K562 (cell line): ENCODE results near the gene GABBR1. TPM values are rescaled to one million over a fixed set of nuclear protein-coding genes. Genes with fewer than 3 reads are reported as not detected.

Source experiments
- DNMT1 ChIP-seq: fragments of 450-650 bp; IDR thresholded peaks from 2 replicates; pipeline ENCODE4 v1.6.1; 2016; ENCODE audit warnings: antibody characterized with exemption, mild to moderate bottlenecking
- THRAP3 ChIP-seq: fragments of 450-650 bp; IDR thresholded peaks from 2 replicates; pipeline ENCODE4 v1.6.1; 2016; ENCODE audit warnings: mild to moderate bottlenecking, inconsistent platforms, borderline replicate concordance
- ZBTB11 ChIP-seq, 3 experiments: fragments of 200-800 bp in 1 of 3; fragments of 250-450 bp in 1 of 3; fragments of 450-650 bp in 1 of 3; sonication (Bioruptor Pico) in 1 of 3; sonication (Bioruptor generic) in 1 of 3; formaldehyde crosslinking in 1 of 3; IDR thresholded peaks; 2 replicates each; pipeline versions ENCODE4 v1.6.1 to v1.8.0; 2016 to 2022; ENCODE audit warnings: mild to moderate bottlenecking in 2 of 3, missing genetic modification characterization in 2 of 3, missing compliant biosample characterization in 1 of 3, moderate library complexity in 1 of 3
- ZC3H4 ChIP-seq: sonication (generic); formaldehyde crosslinking; IDR thresholded peaks from 2 replicates; pipeline ENCODE4 v1.9.0; 2021; ENCODE audit warnings: missing genetic modification reagents, borderline replicate concordance
- ZFX ChIP-seq: sonication (generic); formaldehyde crosslinking; IDR thresholded peaks from 2 replicates; pipeline ENCODE4 v1.8.0; 2022; ENCODE audit warnings: mild to moderate bottlenecking, missing genetic modification reagents, moderate library complexity
- ZNF184 ChIP-seq: sonication (generic); formaldehyde crosslinking; IDR thresholded peaks from 2 replicates; pipeline ENCODE4 v1.5.0; 2020; ENCODE audit warnings: missing genetic modification reagents
- ZNF263 ChIP-seq: sonication (generic); formaldehyde crosslinking; IDR thresholded peaks from 2 replicates; pipeline ENCODE4 v1.8.0; 2022; ENCODE audit warnings: mild to moderate bottlenecking, missing genetic modification reagents, borderline replicate concordance
- polyA plus RNA-seq, 8 experiments: library from polyadenylated mRNA; depleted of rRNA in 4 of 8; stranded (reverse) in 5 of 8; unstranded in 3 of 8; fragments of >200 nt; fragmentation: Nextera tagmentation in 2 of 8; fragmentation: Illumina TruSeq in 1 of 8; extraction: Ambion mirVana in 2 of 8; extraction: Trizol in 1 of 8; gene quantifications; 2 replicates each; pipeline versions ENCODE4 v1.2.1 to v1.2.3, GENCODE V29; 2011 to 2014; ENCODE audit warnings: inconsistent platforms in 1 of 8, missing spikeins in 1 of 8
- total RNA-seq, 7 experiments: library from RNA; depleted of rRNA in 6 of 7; stranded (reverse); fragments of >200 nt in 6 of 7; fragmentation: Illumina TruSeq in 2 of 7; extraction: Trizol in 2 of 7; gene quantifications; 2 replicates each; pipeline versions ENCODE4 v1.2.1 to v1.2.3, GENCODE V29; 2011 to 2021; ENCODE audit warnings: low replicate concordance in 1 of 7
- TF ChIP-seq, protein P1 (sequence below): IDR thresholded peaks from 2 replicates; pipeline ENCODE4 v1.6.1; 2011; ENCODE audit warnings: borderline replicate concordance, low read depth, mild to moderate bottlenecking, moderate library complexity, low read length; ENCODE audit not compliant: insufficient read depth, poor library complexity, severe bottlenecking
- TF ChIP-seq, protein P2 (sequence below): sonication (generic); formaldehyde crosslinking; IDR thresholded peaks from 2 replicates; pipeline ENCODE4 v1.8.1; 2023; ENCODE audit warnings: missing genetic modification reagents, mild to moderate bottlenecking, borderline replicate concordance
- TF ChIP-seq, protein P3 (sequence below): sonication (generic); formaldehyde crosslinking; IDR thresholded peaks from 2 replicates; pipeline ENCODE4 v1.8.0; 2022; ENCODE audit warnings: missing genetic modification reagents, mild to moderate bottlenecking, moderate library complexity, borderline replicate concordance

GABBR1 gene
- total and polyA plus RNA-seq, 9 of the 15 experiments (the other 6 are each of a cell fraction or from before 2014, with no cell fraction given), result 2.2 to 48.3 (median 20.8) TPM

GRCh38 chr6:29632789-29633533 lies at the start of gene GABBR1 (continued):
- TF ChIP-seq, protein P1, sequence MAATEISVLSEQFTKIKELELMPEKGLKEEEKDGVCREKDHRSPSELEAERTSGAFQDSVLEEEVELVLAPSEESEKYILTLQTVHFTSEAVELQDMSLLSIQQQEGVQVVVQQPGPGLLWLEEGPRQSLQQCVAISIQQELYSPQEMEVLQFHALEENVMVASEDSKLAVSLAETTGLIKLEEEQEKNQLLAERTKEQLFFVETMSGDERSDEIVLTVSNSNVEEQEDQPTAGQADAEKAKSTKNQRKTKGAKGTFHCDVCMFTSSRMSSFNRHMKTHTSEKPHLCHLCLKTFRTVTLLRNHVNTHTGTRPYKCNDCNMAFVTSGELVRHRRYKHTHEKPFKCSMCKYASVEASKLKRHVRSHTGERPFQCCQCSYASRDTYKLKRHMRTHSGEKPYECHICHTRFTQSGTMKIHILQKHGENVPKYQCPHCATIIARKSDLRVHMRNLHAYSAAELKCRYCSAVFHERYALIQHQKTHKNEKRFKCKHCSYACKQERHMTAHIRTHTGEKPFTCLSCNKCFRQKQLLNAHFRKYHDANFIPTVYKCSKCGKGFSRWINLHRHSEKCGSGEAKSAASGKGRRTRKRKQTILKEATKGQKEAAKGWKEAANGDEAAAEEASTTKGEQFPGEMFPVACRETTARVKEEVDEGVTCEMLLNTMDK, result no peak
- no peak for TF ChIP-seq ZC3H4 (CRISPR knock-in tag)
- TF ChIP-seq ZNF263 (CRISPR knock-in tag), result peak; percentile 98
- TF ChIP-seq, protein P2, sequence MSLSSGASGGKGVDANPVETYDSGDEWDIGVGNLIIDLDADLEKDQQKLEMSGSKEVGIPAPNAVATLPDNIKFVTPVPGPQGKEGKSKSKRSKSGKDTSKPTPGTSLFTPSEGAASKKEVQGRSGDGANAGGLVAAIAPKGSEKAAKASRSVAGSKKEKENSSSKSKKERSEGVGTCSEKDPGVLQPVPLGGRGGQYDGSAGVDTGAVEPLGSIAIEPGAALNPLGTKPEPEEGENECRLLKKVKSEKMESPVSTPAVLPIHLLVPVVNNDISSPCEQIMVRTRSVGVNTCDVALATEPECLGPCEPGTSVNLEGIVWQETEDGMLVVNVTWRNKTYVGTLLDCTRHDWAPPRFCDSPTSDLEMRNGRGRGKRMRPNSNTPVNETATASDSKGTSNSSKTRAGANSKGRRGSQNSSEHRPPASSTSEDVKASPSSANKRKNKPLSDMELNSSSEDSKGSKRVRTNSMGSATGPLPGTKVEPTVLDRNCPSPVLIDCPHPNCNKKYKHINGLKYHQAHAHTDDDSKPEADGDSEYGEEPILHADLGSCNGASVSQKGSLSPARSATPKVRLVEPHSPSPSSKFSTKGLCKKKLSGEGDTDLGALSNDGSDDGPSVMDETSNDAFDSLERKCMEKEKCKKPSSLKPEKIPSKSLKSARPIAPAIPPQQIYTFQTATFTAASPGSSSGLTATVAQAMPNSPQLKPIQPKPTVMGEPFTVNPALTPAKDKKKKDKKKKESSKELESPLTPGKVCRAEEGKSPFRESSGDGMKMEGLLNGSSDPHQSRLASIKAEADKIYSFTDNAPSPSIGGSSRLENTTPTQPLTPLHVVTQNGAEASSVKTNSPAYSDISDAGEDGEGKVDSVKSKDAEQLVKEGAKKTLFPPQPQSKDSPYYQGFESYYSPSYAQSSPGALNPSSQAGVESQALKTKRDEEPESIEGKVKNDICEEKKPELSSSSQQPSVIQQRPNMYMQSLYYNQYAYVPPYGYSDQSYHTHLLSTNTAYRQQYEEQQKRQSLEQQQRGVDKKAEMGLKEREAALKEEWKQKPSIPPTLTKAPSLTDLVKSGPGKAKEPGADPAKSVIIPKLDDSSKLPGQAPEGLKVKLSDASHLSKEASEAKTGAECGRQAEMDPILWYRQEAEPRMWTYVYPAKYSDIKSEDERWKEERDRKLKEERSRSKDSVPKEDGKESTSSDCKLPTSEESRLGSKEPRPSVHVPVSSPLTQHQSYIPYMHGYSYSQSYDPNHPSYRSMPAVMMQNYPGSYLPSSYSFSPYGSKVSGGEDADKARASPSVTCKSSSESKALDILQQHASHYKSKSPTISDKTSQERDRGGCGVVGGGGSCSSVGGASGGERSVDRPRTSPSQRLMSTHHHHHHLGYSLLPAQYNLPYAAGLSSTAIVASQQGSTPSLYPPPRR (CRISPR knock-in tag), result no peak
- TF ChIP-seq THRAP3, result no peak
- TF ChIP-seq, protein P3, sequence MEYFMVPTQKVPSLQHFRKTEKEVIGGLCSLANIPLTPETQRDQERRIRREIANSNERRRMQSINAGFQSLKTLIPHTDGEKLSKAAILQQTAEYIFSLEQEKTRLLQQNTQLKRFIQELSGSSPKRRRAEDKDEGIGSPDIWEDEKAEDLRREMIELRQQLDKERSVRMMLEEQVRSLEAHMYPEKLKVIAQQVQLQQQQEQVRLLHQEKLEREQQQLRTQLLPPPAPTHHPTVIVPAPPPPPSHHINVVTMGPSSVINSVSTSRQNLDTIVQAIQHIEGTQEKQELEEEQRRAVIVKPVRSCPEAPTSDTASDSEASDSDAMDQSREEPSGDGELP (CRISPR knock-in tag), result peak; percentile 37; the same call in 1 of the 2 replicates
- TF ChIP-seq DNMT1, result no peak
- peak in 1 of 3 experiments; percentile 43; a peak in 1 of 6 replicates for TF ChIP-seq ZBTB11 (CRISPR knock-in tag; IDR thresholded peaks at IDR 0.05)
- TF ChIP-seq ZNF184, result no peak
- TF ChIP-seq ZFX (CRISPR knock-in tag), result peak; percentile 68
